ENCODE data around the gene USP11.
"Not testable (repeated sequence)": the region's sequence is repeated elsewhere in the genome, so short reads cannot be mapped to it uniquely, and the experiment has no call there.

USP11 gene

DNA sequence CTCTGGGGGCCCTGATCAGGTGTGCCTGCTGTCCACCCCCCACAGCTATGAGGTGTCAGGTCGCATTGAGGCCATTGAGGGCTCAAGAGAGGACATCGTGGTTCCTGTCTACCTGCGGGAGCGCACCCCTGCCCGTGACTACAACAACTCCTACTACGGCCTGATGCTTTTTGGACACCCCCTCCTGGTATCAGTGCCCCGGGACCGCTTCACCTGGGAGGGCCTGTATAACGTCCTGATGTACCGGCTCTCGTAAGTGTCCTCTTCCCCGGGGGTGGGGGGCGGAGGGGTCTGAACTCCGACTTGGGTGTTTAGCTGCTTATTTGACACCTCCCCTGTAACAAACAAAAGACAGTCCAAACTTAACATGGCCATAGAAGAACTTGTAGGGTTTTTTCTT is 10.5 kb downstream of the USP11 start:
- DNase-seq (ENCODE audit: low read depth): no peak
- TF ChIP-seq, protein P1, sequence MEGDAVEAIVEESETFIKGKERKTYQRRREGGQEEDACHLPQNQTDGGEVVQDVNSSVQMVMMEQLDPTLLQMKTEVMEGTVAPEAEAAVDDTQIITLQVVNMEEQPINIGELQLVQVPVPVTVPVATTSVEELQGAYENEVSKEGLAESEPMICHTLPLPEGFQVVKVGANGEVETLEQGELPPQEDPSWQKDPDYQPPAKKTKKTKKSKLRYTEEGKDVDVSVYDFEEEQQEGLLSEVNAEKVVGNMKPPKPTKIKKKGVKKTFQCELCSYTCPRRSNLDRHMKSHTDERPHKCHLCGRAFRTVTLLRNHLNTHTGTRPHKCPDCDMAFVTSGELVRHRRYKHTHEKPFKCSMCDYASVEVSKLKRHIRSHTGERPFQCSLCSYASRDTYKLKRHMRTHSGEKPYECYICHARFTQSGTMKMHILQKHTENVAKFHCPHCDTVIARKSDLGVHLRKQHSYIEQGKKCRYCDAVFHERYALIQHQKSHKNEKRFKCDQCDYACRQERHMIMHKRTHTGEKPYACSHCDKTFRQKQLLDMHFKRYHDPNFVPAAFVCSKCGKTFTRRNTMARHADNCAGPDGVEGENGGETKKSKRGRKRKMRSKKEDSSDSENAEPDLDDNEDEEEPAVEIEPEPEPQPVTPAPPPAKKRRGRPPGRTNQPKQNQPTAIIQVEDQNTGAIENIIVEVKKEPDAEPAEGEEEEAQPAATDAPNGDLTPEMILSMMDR (IDR thresholded peaks at IDR 0.05; ENCODE audit: control insufficient read depth, extremely low read depth, insufficient read depth): no peak
- no peak overlapping the region for H3K4me3 ChIP-seq (ENCODE audit: low read depth, low read length)

DNA sequence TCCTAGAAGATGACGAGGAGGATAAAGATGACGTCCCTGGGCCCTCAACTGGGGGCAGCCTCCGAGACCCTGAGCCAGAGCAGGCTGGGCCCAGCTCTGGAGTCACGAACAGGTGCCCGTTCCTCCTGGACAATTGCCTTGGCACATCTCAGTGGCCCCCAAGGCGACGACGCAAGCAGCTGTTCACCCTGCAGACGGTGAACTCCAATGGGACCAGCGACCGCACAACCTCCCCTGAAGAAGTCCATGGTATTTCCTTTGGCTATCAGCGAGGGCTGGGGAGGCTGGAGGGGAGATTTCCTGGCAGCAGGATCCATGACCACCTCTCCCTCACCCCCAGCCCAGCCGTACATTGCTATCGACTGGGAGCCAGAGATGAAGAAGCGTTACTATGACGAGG is 11.9 kb downstream of the USP11 start:
- no peak for DNase-seq (ENCODE audit: low read depth)
- TF ChIP-seq, protein P1 (IDR thresholded peaks at IDR 0.05; ENCODE audit: control insufficient read depth, extremely low read depth, insufficient read depth): no peak

DNA sequence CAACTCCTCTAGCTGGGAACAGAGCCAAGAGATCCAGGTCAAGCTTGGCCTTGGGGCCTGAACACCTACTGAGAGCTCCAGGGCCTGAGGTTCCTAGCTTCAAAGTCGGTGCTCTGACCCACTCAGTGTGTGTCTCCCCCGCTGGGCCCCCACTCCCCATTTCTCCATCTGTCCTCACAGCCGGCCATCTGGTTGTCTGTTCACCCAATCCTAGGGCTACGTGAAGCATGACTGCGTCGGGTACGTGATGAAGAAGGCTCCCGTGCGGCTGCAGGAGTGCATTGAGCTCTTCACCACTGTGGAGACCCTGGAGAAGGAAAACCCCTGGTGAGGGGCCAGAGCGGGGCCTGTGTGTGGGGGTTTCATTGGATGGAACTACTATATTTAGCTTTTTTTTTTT is 12.3 kb downstream of the USP11 start:
- no peak for DNase-seq (ENCODE audit: low read depth)
- TF ChIP-seq, protein P1 (IDR thresholded peaks at IDR 0.05; ENCODE audit: control insufficient read depth, extremely low read depth, insufficient read depth): no peak
- no peak overlapping the region for H3K4me3 ChIP-seq (ENCODE audit: low read depth, low read length)

More for the DNA sequence above, 11.9 kb downstream of the USP11 start:
- no peak overlapping the region for H3K4me3 ChIP-seq (ENCODE audit: low read depth, low read length)

DNA sequence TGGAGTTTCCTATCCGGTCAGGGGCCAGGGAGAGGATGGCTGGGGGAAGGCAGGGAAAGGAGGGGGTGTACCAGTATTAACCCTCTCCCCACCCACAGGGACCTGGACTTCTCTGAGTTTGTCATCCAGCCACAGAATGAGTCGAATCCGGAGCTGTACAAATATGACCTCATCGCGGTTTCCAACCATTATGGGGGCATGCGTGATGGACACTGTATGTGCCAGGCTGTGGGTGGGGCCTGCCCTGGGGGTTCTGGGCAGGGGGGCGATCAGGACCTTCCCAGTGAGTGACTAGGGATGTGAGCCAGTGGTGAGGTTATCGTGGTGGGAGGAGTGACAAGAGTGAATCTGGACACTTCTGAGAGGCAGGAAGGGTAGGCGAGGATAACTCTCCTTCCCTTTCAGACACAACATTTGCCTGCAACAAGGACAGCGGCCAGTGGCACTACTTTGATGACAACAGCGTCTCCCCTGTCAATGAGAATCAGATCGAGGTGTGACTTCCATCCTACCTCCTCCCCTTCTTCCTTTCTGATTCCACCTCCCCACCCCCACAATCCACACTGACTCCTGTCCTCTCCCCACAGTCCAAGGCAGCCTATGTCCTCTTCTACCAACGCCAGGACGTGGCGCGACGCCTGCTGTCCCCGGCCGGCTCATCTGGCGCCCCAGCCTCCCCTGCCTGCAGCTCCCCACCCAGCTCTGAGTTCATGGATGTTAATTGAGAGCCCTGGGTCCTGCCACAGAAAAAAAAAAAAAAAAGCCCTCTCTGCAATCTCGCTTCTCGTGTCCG is 14.6 kb downstream of the USP11 start:
- TF ChIP-seq, protein P1 (IDR thresholded peaks at IDR 0.05; ENCODE audit: control insufficient read depth, extremely low read depth, insufficient read depth): no peak
- H3K4me3 ChIP-seq (ENCODE audit: low read depth, low read length): no peak overlapping the region
- DNase-seq (ENCODE audit: low read depth): no peak

DNA sequence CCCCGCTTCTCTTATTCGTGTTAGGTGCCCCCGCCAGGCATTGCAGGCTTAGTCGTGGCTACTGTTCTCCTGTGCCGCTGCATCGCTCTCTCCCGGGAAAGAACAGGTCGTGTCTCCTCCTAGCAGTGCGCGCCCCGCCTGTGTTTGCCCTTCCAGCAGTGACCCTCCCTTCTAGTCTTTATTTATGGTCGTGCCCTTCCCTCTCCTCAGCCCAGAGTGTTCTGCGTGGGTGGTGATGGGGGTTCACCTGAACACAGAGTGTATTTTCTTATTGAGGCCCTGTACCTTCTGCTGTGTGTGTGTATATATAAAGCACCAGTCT is 15.2 kb downstream of the USP11 start:
- DNase-seq (ENCODE audit: low read depth): no peak
- H3K4me3 ChIP-seq (ENCODE audit: low read depth, low read length): no peak overlapping the region
- TF ChIP-seq, protein P1 (IDR thresholded peaks at IDR 0.05; ENCODE audit: control insufficient read depth, extremely low read depth, insufficient read depth): no peak

DNA sequence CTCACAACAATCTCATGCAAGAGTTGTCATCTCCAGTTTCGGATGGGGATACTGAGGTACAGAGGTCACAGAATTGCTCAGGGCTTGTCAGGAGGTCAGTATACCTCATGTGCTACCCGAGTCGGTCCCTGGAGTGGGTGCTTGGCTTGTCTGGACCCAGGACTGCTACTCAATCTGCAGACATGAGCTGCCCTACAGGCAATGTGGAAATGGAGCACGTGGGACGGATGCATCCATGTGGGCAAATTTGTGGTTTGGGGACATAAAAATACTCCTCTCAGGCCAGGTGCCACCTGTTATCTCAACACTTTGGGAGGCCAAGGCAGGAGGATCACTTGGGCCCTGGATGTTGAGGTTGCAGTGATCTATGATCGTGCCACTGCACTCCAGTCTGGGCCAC is 15.8 kb downstream of the USP11 start:
- TF ChIP-seq, protein P1 (IDR thresholded peaks at IDR 0.05; ENCODE audit: control insufficient read depth, extremely low read depth, insufficient read depth): no peak
- no peak for DNase-seq (ENCODE audit: low read depth)
- H3K4me3 ChIP-seq (ENCODE audit: low read depth, low read length): no peak overlapping the region

DNA sequence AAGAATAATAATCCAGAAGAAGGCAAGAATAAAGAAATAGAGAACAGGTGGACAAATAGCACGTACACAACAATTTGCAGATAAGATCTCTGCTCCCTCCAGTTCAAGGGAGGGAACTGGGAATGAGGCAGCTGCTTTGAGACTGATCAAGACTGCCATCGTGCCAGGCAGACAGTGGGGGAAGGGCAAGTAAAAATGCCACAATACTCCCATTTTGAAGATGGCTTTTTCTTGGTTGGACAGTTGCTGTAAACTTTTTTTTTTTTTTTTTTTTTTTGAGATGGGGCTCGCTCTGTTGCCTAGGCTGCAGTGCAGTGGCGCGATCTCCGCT is 17.2 kb downstream of the USP11 start:
- TF ChIP-seq, protein P1 (IDR thresholded peaks at IDR 0.05; ENCODE audit: control insufficient read depth, extremely low read depth, insufficient read depth): no peak
- no peak overlapping the region for H3K4me3 ChIP-seq (ENCODE audit: low read depth, low read length)
- no peak for DNase-seq (ENCODE audit: low read depth)

DNA sequence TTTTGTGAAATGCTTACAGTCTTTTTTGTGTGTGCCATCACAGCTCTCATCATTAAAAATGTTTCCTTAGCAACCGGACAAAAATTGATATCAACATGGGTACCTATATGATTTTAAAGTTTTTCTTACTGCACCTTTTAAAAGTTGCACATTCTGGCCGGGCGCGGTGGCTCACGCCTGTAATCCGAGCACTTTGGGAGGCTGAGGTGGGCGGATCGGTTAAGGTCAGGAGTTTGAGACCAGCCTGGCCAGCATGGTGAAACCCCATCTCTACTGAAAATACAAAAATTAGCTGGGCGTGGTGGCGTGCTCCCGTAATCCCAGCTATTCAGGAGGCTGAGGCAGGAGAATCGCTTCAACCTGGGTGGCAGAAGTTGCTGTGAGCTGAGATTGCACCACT is 24.8 kb downstream of the USP11 start:
- not testable (repeated sequence) for DNase-seq (ENCODE audit: low read depth); H3K4me3 ChIP-seq (ENCODE audit: low read depth, low read length)

Data from LNCaP clone FGC (cell line).